Fibroblast of lung (primary cell): ENCODE measurements around the gene PHF2. TPM values are rescaled to one million over a fixed set of nuclear protein-coding genes. Genes with fewer than 3 reads are reported as not detected.

Experiments
- DNase-seq, 2 donors: peaks; one replicate each; pipeline versions ENCODE4 v3.0.0 to v3.0.0-alpha.2; 2010; ENCODE audit warnings: low read depth in 2 of 2
- H2AFZ ChIP-seq: 2 replicates; pipeline ENCODE4 v1.5.1; 2012; ENCODE audit warnings: low read length, control low read depth, inconsistent platforms
- H3K27ac ChIP-seq: 2 replicates; pipeline ENCODE4 v1.5.1; 2011; ENCODE audit warnings: low read length, control low read depth; ENCODE audit not compliant: insufficient read depth
- H3K27me3 ChIP-seq: 2 replicates; pipeline ENCODE4 v1.5.1; 2011; ENCODE audit warnings: mild to moderate bottlenecking, low read length; ENCODE audit not compliant: control insufficient read depth, insufficient read depth
- H3K36me3 ChIP-seq: 2 replicates; pipeline ENCODE4 v1.5.1; 2011; ENCODE audit warnings: low read length; ENCODE audit not compliant: control insufficient read depth, insufficient read depth
- H3K4me1 ChIP-seq: 2 replicates; pipeline ENCODE4 v1.5.1; 2011; ENCODE audit warnings: low read length; ENCODE audit not compliant: control insufficient read depth, insufficient read depth; ENCODE audit errors: extremely low read depth
- H3K4me2 ChIP-seq: 2 replicates; pipeline ENCODE4 v1.5.1; 2011; ENCODE audit warnings: low read length, control low read depth; ENCODE audit not compliant: insufficient read depth; ENCODE audit errors: extremely low read depth
- H3K4me3 ChIP-seq, 4 experiments: fragments of 200-600 bp in 1 of 4; sonication (generic) in 1 of 4; replicated peaks in 1 of 4; 2 replicates each; pipeline ENCODE4 v1.5.1; 2011 to 2016; ENCODE audit warnings: low read length in 4 of 4, low read depth in 3 of 4, mild to moderate bottlenecking in 3 of 4, control low read depth in 2 of 4, inconsistent platforms in 1 of 4, mixed read lengths in 1 of 4; ENCODE audit not compliant: insufficient read depth in 1 of 4; ENCODE audit errors: control extremely low read depth in 1 of 4
- H3K79me2 ChIP-seq: 2 replicates; pipeline ENCODE4 v1.5.1; 2012; ENCODE audit warnings: mild to moderate bottlenecking, low read length, inconsistent platforms; ENCODE audit not compliant: control insufficient read depth, insufficient read depth
- H3K9ac ChIP-seq: 2 replicates; pipeline ENCODE4 v1.5.1; 2011; ENCODE audit warnings: mild to moderate bottlenecking, low read length, control low read depth; ENCODE audit not compliant: insufficient read depth
- H3K9me3 ChIP-seq: 2 replicates; pipeline ENCODE4 v1.5.1; 2012; ENCODE audit warnings: low read depth, low read length; ENCODE audit not compliant: control insufficient read depth, insufficient read depth
- H4K20me1 ChIP-seq: 2 replicates; pipeline ENCODE4 v1.5.1; 2011; ENCODE audit warnings: low read length; ENCODE audit not compliant: control insufficient read depth, insufficient read depth; ENCODE audit errors: extremely low read depth
- CTCF ChIP-seq, 2 donors: IDR thresholded peaks in 1 of 2; conservative IDR thresholded peaks in 1 of 2; 1 replicate in 1 of 2; 2 replicates in 1 of 2; pipeline ENCODE4 v1.5.1; 2011 to 2012; ENCODE audit warnings: low read length in 2 of 2, control low read depth in 1 of 2, inconsistent platforms in 1 of 2, low read depth in 1 of 2, mild to moderate bottlenecking in 1 of 2
- EZH2 ChIP-seq: IDR thresholded peaks from 2 replicates; pipeline ENCODE4 v1.5.1; 2012; ENCODE audit warnings: low read length, control low read depth, mild to moderate bottlenecking; ENCODE audit errors: missing control alignments
- polyA plus RNA-seq, 2 donors: library from polyadenylated mRNA; depleted of rRNA in 1 of 2; stranded (reverse) in 1 of 2; unstranded in 1 of 2; fragments of >200 nt; gene quantifications; 2 replicates each; pipeline ENCODE4 v1.2.1, GENCODE V29; 2011 to 2012; ENCODE audit warnings: missing spikeins in 1 of 2
- total RNA-seq: library from RNA; depleted of rRNA; stranded (reverse); fragments of >200 nt; gene quantifications from 2 replicates; pipeline ENCODE4 v1.2.1, GENCODE V29; 2014

The PHF2 gene
- total and polyA plus RNA-seq, 2 donors (not counting 1 experiment from before 2014, with no cell fraction given), result 9.2 to 13.4 TPM

- TF ChIP-seq EZH2 (no peak), CTCF (conservative IDR thresholded peaks at IDR 0.05 in 1 of 2, IDR thresholded peaks at IDR 0.05 in 1 of 2; ENCODE audit: low read depth in 1 of 2, low read length in 2 of 2) (no peak)
- Histone ChIP-seq H2AFZ (no peak overlapping the region), H4K20me1 (no peaks in the 10 kb centered on the region), H3K36me3 (peaks cover 4% of the 10 kb centered on the region), H3K4me1 (no peaks in the 10 kb centered on the region), H3K4me2 (no peak overlapping the region), H3K27ac (no peak overlapping the region), H3K79me2 (no peaks in the 10 kb centered on the region), H3K4me3 (no peak overlapping the region), H3K27me3 (no peaks in the 10 kb centered on the region), H3K9me3 (no peaks in the 10 kb centered on the region), H3K9ac (no peak overlapping the region)
- DNase-seq, result no peak
These were observed 83.4 kb downstream of the PHF2 start for GRCh38 chr9:93659837-93660177.

GRCh38 chr9:93660352-93661046 lies 84.1 kb downstream of the PHF2 start:
- Histone ChIP-seq H3K27ac (no peak overlapping the region), H3K4me1 (no peaks in the 10 kb centered on the region), H3K36me3 (peaks cover 4% of the 10 kb centered on the region), H3K4me2 (no peak overlapping the region), H3K9me3 (no peaks in the 10 kb centered on the region), H2AFZ (no peak overlapping the region), H3K9ac (no peak overlapping the region), H3K4me3 (no peak overlapping the region), H3K79me2 (no peaks in the 10 kb centered on the region), H3K27me3 (no peaks in the 10 kb centered on the region), H4K20me1 (no peaks in the 10 kb centered on the region)
- DNase-seq, result no peak
- TF ChIP-seq CTCF (conservative IDR thresholded peaks at IDR 0.05 in 1 of 2, IDR thresholded peaks at IDR 0.05 in 1 of 2; ENCODE audit: low read depth in 1 of 2, low read length in 2 of 2), result no peak
- TF ChIP-seq EZH2, result no peak

- Histone ChIP-seq H3K27me3 (no peaks in the 10 kb centered on the region), H2AFZ (no peak overlapping the region), H3K79me2 (no peaks in the 10 kb centered on the region), H3K9ac (no peak overlapping the region), H3K36me3 (peaks cover 1% of the 10 kb centered on the region), H3K4me3 (no peak overlapping the region), H3K27ac (no peak overlapping the region), H3K9me3 (no peaks in the 10 kb centered on the region), H3K4me2 (no peak overlapping the region), H4K20me1 (no peaks in the 10 kb centered on the region), H3K4me1 (no peaks in the 10 kb centered on the region)
- no peak for DNase-seq
- TF ChIP-seq EZH2 (no peak), CTCF (conservative IDR thresholded peaks at IDR 0.05 in 1 of 2, IDR thresholded peaks at IDR 0.05 in 1 of 2; ENCODE audit: low read depth in 1 of 2, low read length in 2 of 2) (no peak)
These were observed 85.2 kb downstream of the PHF2 start for GRCh38 chr9:93661591-93661990.
